Liver (tissue), 3 donors: Measurements from ENCODE around the gene CMTR2.
"Not testable (repeated sequence)": the region's sequence is repeated elsewhere in the genome, so short reads cannot be mapped to it uniquely, and the experiment has no call there.

Experiments
- FOXA1 ChIP-seq: IDR thresholded peaks from 2 replicates; pipeline ENCODE4 v1.6.1; 2016; ENCODE audit warnings: antibody characterized with exemption
- NR2F2 ChIP-seq: IDR thresholded peaks from 2 replicates; pipeline ENCODE4 v1.6.1; 2016; ENCODE audit warnings: antibody characterized with exemption
- RAD21 ChIP-seq, 2 donors: IDR thresholded peaks; 2 replicates each; pipeline ENCODE4 v1.6.1; 2016; ENCODE audit warnings: antibody characterized with exemption in 2 of 2, mild to moderate bottlenecking in 2 of 2
- SP1 ChIP-seq: IDR thresholded peaks from 2 replicates; pipeline ENCODE4 v1.6.1; 2018; ENCODE audit warnings: antibody characterized with exemption, mild to moderate bottlenecking
- TAF1 ChIP-seq: conservative IDR thresholded peaks from 2 replicates; pipeline ENCODE4 v1.6.1; 2016; ENCODE audit warnings: antibody characterized with exemption, mild to moderate bottlenecking
- YY1 ChIP-seq: IDR thresholded peaks from 2 replicates; pipeline ENCODE4 v1.6.1; 2016; ENCODE audit warnings: antibody characterized with exemption, mild to moderate bottlenecking
- TF ChIP-seq, protein P1 (sequence below): IDR thresholded peaks from 2 replicates; pipeline ENCODE4 v1.6.1; 2016; ENCODE audit warnings: antibody characterized with exemption
- TF ChIP-seq, protein P2 (sequence below): fragments of 150-350 bp; IDR thresholded peaks from 2 replicates; pipeline ENCODE4 v1.5.1; 2017; ENCODE audit warnings: improper control_type of control experiment, low read depth, low read length; ENCODE audit not compliant: missing input control
- TF ChIP-seq, protein P3 (sequence below): IDR thresholded peaks from 2 replicates; pipeline ENCODE4 v1.6.1; 2016; ENCODE audit warnings: antibody characterized with exemption, mild to moderate bottlenecking
- donor health status: healthy.
- donor health status: healthy.

DNA sequence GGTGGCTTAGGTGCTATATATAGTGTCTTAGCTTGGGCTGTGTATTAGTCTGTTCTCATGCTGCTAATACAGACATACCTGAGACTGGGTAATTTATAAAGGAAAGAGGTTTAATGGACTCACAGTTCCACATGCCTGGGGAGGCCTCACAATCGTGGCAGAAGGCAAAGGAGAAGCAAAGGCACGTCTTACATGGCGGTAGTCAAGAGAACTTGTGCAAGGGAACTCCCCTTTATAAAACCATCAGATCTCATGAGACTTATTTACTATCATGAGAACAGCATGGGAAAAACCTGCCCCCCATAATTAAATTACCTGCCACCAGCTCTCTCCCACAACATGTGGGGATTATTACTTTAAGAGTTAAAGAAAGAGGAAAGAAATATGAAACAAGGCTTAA lies 2.9 kb upstream of the CMTR2 start:
- TF ChIP-seq, protein P1, sequence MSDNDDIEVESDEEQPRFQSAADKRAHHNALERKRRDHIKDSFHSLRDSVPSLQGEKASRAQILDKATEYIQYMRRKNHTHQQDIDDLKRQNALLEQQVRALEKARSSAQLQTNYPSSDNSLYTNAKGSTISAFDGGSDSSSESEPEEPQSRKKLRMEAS = not testable (repeated sequence)
- TF ChIP-seq, protein P2, sequence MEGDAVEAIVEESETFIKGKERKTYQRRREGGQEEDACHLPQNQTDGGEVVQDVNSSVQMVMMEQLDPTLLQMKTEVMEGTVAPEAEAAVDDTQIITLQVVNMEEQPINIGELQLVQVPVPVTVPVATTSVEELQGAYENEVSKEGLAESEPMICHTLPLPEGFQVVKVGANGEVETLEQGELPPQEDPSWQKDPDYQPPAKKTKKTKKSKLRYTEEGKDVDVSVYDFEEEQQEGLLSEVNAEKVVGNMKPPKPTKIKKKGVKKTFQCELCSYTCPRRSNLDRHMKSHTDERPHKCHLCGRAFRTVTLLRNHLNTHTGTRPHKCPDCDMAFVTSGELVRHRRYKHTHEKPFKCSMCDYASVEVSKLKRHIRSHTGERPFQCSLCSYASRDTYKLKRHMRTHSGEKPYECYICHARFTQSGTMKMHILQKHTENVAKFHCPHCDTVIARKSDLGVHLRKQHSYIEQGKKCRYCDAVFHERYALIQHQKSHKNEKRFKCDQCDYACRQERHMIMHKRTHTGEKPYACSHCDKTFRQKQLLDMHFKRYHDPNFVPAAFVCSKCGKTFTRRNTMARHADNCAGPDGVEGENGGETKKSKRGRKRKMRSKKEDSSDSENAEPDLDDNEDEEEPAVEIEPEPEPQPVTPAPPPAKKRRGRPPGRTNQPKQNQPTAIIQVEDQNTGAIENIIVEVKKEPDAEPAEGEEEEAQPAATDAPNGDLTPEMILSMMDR = not testable (repeated sequence)
- not testable (repeated sequence) for TF ChIP-seq FOXA1; YY1; RAD21 (IDR thresholded peaks at IDR 0.05); TAF1; NR2F2; SP1
- TF ChIP-seq, protein P3, sequence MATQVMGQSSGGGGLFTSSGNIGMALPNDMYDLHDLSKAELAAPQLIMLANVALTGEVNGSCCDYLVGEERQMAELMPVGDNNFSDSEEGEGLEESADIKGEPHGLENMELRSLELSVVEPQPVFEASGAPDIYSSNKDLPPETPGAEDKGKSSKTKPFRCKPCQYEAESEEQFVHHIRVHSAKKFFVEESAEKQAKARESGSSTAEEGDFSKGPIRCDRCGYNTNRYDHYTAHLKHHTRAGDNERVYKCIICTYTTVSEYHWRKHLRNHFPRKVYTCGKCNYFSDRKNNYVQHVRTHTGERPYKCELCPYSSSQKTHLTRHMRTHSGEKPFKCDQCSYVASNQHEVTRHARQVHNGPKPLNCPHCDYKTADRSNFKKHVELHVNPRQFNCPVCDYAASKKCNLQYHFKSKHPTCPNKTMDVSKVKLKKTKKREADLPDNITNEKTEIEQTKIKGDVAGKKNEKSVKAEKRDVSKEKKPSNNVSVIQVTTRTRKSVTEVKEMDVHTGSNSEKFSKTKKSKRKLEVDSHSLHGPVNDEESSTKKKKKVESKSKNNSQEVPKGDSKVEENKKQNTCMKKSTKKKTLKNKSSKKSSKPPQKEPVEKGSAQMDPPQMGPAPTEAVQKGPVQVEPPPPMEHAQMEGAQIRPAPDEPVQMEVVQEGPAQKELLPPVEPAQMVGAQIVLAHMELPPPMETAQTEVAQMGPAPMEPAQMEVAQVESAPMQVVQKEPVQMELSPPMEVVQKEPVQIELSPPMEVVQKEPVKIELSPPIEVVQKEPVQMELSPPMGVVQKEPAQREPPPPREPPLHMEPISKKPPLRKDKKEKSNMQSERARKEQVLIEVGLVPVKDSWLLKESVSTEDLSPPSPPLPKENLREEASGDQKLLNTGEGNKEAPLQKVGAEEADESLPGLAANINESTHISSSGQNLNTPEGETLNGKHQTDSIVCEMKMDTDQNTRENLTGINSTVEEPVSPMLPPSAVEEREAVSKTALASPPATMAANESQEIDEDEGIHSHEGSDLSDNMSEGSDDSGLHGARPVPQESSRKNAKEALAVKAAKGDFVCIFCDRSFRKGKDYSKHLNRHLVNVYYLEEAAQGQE = not testable (repeated sequence)
